Measurements from ENCODE around the gene NPAS3.

DNA sequence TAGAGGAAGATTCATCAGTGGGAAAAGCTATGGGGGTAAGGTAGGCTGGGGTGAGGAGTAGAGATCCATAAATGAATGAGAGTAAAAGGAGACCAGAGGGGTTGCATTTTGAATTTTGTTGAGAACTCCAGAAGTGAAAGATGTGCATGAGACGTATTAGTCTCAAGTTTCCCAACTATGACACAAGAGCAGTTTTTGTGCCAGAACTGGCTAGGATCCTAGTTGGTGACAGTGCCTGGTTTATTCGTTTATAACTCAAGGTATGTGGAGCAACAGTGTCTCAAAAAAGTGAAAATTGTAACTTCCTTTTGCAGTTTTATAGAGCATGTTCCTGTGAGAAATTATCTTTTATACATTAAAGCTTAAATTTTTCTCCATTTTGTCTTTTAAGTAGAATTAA, 377.0 kb downstream of the NPAS3 start:
- TF ChIP-seq CTCF (IDR thresholded peaks at IDR 0.05; ENCODE audit: insufficient read depth, low read length) (no peak), POLR2AphosphoS5 (IDR thresholded peaks at IDR 0.05; ENCODE audit: low read depth) (no peak), GABPA (IDR thresholded peaks at IDR 0.05; ENCODE audit: low read depth) (no peak)

All from HL-60 (cell line).